Raji (cell line): ENCODE measurements around the gene MDH1.

ENCODE experiments used
- POLR2A ChIP-seq: IDR thresholded peaks from 2 replicates; pipeline ENCODE4 v1.6.1; 2011; ENCODE audit warnings: low read depth, low read length, control low read depth; ENCODE audit not compliant: insufficient read depth

MDH1 gene

DNA sequence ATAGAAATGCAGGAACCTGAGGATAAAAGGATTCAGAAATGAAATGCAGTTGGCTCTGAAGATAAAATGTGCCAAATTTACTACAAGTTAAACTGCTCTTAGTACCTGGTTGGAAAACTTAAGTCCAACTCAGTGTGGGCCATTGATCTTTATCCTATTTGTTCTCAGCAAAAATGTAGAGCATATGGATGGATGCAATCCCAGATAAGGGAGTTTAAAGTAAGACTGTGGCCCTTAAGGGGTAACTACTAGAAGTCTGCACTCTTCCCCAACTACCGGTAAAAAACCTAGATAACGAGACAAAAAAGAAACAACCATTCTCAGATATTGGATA lies 63.9 kb downstream of the MDH1 start:
- no peak for TF ChIP-seq POLR2A

DNA sequence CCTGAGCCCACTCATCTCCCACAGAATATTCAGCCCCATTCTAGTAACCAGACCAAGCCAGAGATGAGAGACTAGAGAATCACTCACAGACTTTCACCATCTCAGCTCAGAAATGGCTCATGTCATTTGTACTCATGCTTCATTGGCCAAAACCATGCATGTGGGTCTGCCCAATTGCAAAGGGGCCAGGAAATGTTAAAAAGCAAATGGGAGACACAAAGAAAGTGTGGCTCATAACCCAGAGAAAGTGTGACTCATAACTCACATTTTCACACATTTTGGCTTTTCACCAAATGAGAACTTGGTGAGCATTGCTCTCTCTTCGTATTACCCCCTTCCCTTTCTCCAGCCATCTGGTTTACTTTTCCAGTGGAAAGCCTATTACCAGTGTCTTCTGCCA lies 66.2 kb downstream of the MDH1 start:
- TF ChIP-seq POLR2A, result no peak
